ENCODE measurements around the gene MRPS17.
A peak's percentile ranks its signal among the peaks of the same experiment; 100 is the strongest.

The MRPS17 gene

DNA sequence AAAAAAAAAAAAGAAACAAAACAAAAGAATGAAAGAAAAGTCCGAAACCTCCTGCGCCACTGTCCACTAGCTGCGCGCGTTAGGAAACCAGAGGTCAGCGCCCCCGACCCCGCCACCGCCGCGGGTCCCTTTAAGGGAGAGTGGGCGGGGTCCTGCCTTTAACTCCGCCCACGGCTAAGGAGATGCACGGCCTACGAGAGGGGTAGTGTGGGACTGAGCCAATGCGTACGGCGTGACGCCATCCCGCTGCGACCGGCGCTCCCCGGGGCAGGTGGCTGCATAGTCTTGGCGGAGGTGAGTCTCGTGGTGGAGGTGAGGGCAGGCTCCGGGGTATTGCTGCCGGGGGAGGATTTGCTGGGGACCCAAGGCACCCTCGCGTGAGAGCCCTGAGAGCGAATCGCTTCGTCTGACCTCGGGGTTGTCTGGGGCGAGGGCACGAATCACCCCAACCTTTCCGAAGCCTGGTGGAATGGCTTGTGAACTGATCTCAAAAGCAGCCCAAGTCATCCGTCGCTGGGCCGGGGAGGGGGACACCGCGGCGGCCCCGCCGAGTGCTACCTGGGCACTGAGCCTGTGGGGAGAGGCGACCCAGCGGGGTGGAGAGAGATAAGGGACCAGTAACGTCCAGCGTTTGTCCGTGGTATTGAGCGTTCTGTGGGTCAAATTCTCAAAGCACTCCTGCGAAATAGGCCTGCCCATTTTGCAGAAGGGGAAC lies at the start of gene MRPS17:
Gene MRPS17, plus strand, starts transcription at position 241 of the 715 bp plus-strand sequence. CDS start 1,319 bp downstream, outside the sequence.
- peak; percentile 91 to 92 for DNase-seq

DNA sequence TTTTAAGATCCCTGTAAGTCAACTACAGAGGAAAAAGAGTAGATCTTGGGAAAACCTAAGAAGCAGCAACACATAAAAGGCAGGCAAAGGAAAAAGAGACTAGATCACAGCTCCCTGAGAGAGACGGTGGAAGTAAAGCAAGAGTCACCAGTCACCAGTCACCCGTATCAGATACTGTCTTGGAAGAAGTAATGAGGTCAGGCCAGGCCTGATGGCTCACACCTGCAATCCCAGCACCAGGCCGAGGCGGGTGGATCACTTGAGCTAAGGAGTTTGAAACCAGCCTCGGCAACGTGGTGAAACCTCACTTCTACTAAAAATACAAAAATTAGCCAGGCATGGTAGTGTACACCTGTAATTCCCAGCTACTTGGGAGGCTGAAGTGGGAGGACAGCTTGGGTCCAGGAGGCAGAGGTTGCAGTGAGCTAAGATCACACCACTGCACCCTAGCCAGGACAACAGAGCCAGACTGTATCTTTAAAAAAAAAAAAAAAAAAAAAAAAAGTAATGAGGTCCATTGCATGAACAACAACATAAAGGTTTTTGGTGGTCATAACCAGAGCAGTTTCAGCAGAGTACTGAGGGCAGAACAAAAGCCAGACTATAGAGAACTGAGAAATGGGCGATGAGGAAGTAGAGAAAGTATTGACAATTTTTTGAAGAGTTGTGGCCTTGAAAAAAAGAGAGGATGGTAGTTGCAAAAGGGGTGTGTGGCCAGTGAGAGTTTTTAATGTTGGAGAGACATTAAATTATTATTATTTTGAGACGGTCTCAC lies 47.5 kb upstream of the MRPS17 start:
- no peak for DNase-seq

DNA sequence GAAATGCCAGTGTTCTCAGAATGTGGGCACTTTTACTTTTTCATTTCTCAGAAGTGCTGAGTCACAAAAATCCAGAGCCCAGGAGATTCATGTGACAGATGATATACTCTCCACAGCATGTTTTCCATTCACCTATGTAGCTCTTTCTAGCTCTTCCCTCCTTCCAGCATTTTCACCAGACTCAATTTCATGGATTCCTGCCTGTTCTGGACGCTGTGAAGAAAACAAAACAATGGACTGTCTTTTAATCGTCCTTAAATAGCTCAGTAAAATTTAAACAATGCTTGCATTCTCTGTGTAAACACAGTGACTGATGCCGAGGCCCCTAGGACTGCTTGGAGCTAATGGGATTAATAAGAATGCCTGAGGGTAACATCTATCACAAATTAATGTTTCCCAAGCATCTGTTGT lies 38.9 kb upstream of the MRPS17 start:
- DNase-seq, result no peak

DNA sequence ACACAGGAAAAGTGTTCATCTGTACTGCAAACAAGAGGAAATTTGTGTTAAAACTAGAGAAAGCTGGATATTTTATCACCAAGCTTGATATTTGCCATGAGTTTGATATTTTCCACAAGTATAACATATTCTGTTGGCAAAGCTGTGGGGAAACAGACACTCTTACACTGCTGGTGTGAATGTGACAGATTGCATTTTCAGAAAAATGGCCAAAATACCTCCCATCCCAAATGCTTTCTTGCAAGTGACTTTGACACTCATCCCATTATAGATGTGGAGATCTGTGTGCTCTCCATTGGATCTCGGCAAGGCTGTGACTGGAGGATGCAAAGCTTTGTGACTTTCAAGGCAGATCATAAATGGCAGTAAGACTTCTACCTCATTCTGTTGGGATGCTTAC lies 33.9 kb upstream of the MRPS17 start:
- no peak for DNase-seq

DNA sequence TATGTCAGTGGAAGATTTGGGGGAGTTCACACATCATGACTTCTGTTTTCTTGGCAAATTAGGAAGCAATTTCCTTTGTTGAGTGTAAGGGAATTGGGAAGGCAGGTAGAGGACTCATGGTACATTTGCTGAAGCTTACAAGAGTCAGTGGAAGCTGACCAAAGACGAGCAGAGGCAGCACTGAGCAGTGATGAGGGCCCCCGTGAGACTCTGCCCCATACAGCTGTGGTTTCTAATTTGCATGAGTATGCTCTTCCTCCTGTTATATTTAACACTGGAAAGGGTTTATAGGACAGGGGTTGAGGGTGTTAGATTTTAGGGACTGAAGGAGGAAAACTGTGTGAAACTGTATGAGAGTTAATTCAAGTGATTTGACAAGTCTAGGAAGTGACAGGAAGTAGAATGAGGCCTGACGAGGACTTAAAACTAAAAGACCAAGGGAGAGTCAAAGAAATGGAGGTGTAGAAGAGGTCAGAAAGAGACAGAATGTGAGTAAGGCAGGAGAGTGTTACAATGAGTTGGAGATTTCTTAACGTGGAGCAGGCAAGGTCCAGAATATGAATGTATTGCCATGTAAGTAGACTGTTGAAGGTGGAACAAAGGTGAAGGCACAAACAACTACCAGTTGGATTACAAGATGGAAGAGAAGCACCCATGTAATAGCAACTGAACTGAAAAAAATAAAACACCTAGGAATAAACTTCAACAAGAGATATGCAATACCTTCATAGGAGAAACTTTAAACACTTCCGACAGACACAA lies 23.5 kb upstream of the MRPS17 start:
- DNase-seq, result no peak

DNA sequence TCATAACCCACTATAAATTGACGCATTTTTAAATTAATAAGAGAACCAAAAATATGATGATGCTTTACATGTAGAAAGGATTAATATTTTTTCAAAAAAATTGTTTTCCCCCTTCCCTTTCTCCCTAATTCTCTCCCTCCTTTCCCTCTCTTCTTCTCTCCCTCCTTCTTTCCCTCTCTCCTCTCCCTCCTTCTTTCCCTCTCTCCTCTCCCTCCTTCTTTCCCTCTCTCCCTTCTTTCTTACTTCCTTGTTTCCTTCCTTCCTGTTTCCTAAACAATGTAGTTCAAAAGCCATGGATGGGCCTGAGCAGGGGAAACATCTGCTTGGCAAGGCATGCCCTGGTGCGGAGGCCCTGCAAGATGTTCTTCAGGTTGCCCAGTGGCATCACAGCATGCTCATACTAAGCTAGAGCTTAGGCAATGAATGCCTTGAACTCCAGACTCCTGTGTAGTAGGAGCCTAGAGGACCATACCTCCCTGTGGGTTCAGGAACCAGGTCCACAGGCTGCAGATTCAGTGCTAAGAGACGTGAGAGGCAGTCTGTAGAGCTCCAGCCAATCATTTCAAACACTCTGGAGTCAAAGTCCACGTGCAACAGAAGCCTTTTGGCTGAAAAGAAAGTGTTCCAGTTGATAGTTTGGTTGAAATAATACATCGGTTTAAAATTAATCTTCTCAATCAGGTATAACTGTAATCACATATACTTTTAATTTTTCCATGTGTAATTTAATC lies 20.1 kb upstream of the MRPS17 start:
- no peak for DNase-seq

DNA sequence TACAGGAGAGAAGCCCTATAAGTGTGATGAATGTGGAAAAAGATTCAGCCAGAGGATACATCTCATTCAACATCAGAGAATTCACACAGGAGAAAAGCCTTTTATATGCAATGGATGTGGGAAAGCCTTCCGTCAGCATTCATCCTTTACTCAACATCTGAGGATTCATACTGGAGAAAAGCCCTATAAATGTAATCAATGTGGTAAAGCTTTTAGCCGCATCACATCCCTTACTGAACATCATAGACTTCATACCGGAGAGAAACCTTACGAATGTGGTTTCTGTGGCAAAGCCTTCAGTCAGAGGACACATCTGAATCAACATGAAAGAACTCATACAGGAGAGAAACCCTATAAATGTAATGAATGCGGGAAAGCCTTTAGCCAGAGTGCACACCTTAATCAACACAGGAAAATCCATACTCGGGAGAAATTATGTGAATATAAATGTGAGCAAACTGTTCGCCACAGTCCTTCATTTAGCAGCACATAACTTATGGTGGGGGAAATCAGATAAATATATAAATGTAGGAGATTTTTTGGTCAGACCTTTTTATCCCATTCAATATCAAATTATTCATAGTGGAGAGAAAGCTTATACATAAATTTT lies 12.1 kb upstream of the MRPS17 start:
- DNase-seq, result no peak

DNA sequence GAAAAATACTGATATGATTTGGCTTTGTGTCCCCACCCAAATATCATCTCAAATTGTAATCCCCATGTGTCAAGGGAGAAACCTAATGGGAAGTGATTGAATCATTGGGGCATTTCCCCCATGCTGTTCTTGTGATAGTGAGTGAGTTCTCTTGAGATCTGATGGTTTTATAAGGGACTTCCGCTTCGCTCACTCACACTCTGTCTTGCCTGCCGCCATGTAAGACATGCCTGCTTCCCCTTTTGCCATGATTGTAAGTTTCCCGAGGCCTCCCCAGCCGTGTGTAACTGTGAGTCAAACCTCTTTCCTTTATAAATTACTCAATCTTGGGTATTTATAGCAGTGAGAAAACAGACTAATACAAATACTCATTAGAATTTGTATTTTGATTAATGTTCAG lies 5.1 kb upstream of the MRPS17 start:
- DNase-seq, result no peak

DNA sequence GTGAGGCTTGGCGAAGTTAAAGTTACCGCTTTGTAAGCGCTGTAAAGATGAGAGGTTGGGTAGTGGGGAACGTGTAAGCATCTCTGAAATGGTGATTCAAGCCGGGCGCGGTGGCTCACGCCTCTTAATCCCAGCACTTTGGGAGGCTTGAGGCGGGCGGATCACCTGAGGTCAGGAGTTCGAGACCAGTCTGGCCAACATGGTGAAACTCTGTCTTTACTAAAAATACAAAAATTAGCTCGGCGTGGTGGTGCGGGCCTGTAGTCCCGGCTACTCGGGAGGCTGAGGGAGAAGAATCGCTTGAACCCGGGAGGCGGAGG lies 635 bp downstream of the MRPS17 start:
- peak in 1 of 2 donors; percentile 19 for DNase-seq

DNA sequence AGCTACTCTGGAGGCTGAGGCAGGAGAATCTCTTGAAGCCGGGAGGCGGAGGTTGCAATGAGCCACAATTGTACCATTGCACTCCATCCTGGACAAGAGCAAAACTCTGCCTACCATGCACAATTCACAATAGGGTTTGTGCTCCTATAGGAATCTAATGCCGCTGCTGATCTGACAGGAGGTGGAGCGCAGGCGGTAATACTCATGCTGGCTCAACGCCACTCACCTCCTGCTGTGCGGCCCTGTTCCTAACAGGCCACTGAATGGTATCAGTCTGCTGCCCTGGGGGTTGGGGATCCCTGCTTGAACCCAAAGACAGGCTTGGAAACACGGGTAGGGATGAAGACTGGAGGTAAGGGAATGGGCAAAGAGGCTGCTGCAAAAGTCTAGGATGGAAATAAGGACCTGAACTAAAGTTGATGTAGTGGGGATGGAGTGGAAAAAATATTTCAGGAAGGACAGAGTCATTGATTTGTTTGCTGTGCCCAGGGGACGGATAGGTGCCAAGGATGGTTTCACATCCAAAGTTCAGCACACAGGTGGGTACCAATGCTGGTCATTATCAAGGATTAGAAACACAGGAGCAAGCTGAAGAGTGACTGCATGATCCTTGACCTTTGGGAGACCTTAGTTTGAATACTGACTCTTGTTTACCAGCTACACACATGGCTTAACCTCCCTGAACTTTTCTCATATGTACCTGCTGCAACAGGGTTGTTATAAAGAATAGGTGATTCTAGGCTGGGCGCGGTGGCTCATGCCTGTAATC lies 2.2 kb downstream of the MRPS17 start:
- no peak for DNase-seq

DNA sequence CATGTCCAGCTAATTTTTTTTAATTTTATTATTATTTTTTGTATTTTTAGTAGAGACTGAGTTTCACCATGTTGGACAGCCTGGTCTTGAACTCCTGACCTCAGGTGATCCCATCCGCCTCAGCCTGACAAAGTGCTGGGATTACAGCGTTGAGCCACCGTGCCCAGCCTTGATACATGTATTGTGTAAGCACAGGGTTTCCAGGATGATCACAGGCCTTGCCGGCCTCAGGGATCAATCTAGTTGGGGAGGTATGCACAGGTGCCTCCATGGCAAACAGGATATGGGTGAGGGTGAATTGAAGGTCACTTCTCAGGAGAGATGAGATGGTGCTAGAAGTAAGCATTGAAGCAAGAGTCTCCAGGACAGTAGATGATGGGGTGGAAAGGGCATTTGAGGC lies 5.5 kb downstream of the MRPS17 start:
- no peak for DNase-seq

DNA sequence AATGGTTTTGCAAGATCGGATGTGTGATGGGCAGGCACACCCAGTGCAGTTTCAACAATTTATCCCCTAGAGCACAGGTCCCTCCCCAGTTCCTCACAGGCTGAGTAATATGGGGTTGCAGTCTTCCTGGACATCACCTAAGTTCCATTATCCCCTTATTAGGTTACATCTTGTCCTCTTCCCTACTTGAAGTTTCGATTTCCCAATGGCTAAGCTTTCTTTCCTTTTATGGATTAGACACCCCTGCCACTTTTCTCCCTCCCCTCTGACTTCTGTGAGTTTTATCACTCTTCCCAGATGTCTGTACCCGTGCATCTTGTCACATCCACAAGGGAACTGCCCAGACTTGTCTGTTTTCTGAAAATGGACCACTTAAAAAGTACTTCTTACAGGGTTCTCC lies 10.3 kb downstream of the MRPS17 start:
- no peak for DNase-seq

DNA sequence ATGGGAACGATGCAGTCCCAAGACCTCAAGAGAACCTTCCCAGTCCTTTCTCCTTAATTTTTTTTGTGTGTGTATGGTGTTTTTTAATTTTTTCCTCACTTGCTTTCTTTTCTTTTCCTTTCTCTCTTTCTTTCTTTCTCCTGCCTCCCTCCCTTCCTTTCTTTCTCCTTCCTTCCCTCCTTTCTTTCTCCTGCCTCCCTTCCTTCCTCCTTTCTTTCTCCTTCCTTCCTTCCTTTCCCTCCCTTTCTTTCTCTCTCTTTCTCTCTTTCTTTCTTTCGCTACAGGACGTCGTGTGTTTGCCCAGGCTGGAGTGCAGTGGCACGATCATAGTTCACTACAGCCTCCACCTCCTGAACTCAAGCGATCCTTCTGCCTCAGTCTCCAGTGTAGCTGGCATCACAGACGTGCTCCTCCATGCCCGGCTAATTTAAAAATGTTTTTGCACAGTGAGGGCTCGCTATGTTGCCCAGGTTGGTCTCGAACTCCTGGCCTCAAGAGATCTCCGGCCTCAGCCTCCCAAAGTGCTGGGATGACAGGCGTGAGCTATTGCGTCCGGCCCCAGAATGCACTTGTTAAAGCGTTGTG lies 12.0 kb downstream of the MRPS17 start:
- no peak for DNase-seq

DNA sequence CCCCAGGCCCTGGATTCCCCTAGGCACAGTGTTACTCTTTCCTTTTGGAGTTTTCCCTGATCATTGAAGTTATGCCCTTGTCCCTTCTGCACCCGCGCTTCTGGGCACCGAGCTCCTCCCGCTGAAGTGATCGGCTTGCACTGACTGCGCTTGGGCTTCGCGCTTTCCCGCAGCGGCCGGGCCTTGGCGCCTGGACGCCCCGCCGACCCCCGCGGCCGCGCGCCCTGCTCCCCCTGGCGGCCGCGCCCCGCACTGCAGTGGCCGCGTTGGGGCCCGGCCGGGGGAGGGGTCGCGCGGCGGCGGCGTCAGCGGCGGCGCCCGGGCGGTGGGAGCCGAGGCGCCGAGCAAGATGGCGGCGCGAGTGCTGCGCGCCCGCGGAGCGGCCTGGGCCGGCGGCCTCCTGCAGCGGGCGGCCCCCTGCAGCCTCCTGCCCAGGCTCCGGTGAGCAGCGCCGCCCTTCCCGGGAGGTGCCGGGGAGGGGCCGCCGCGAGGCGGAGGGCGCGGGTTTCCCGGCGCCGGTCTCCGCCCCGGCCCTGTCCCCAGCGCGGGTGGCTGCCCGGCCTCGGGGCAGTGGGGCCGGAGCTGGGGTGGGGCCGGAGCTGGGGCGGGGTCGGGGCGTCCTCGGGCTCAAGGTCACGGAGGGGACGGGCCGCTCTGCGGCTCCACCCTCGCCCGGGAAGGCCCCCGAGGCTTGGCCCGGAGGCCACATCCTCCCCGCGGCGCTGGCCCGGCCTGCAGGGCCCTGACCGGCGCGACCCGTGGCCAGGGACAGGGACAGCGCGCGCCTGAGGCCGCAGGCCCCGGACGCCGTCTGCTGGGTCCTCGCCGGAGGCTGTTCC lies 12.8 kb downstream of the MRPS17 start, which contains the start of gene NIPSNAP2:
Gene NIPSNAP2, plus strand, starts transcription at position 325 of the 839 bp plus-strand sequence. Its CDS starts 25 bp downstream, at position 350.
- DNase-seq, result peak; percentile 70 to 71

DNA sequence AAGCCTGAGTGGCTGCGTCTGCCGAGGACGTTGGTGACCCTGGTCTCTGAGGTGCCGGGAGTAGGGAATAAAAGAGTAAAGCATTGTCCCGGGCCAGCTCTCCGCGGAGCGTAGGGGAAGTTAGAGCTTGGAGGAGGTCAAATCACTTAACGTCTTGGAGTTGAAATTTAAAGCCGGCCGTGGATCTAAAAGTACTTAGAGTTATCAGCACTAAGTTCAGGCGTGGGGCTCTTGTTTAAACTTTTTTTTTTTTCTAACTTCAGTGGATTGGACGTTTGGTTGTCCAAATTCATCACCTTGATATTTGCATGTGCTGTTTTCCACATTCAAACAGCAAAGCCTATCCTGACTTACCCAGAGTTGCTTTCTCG lies 13.4 kb downstream of the MRPS17 start:
- no peak for DNase-seq

DNA sequence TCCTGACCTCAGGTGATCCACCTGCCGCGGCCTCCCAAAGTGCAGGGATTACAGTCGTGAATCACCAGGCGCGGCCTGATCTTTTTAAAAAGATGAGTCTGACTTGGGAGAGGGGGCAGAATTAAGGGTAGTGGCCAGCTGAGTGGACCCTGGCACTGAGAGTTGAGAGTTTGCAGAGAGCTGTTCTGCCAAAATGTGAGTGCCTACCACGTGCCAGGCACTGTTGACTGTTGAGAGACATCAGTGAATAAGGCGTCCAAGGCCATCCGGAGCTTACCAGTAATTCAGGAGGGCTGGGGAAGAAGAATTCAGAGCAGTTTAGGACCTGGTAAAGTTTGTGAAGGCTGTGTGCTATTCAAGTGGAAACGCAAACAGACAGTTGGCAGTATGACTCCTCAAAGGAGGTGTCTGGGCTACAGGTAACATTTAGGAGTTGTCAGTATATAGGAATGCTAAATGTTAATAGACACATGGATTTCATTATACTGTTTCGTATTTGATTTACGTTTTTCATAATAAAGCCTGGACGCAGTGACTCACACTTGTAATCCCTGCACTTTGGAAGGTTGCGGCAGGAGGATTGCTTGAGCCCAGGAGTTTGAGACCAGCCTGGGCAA lies 14.2 kb downstream of the MRPS17 start:
- DNase-seq, result no peak

DNA sequence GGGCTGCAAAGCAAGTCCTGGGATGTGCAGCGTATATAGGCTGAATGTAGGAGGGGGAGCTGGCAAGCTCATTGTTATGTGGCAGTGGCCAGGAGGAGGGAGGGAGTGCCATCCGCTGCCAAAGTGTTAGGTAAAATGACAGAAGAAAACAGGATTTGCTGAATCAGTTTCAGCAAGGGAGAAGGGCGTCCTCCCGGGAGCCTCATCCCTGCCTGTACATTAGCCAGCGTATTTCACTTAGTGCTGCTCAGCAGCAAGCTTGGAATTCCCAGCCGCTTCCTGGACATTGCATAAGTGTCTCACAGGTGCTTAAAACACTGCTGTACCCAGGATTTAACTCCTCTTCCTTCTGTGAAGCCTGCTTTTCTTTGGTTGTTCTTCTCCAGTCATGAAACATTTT lies 15.2 kb downstream of the MRPS17 start:
- DNase-seq, result no peak

DNA sequence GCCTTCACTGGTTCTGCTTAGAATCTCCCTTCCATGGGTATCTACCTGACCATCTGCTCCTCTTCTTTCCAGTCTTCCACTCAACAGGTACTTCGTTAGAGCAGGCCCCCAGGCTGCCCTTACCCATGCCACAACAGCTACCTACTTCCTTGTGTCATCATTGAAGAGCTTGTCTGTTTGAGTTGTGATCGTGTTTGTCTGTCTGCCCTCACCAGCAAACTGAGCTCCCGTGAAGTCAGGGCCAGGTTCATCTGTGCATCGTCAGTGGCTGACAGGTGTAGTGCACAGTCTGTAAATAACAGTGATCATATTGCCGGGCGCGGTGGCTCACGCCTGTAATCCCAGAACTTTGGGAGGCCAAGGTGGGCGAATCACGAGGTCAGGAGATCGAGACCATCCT lies 17.7 kb downstream of the MRPS17 start:
- no peak for DNase-seq

DNA sequence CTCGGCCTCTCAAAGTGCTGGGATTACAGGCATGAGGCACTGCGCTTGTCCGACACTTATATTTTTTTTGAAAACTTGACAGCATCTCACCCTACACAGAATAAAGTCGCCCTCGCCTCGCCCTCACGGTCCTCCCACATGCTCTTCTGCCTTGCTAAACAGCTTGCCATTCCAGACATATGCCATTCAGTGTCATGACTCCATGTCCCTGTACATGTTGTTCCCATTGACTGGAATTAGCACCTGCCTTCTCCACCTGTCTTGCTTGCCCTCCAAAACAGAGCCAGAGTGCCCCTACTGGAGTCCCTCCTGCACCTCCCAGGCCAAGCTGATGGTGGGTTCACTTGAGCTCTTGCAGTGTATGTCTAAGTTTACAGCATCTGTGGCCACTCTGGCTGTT lies 18.9 kb downstream of the MRPS17 start:
- no peak for DNase-seq

DNA sequence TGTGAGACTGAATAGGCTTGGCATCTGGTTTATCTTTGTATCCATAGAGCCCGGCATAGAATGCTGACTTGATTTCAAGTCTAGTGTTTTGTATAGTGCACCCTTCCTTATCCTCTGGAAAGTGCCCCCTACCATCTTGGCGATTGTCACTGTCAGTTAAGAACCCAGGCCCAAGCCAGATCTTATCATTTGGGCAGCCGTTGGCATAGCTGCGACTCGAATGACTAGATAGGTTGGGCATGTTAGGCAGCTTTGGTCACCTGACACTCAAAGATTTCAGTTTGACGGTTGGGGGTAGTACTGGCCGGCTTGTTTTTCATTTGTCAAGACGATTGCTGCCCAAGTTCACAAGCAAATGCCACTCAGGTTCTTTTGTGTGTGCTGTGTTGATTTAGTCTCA lies 19.3 kb downstream of the MRPS17 start:
- DNase-seq, result no peak

Measured in stimulated activated CD4-positive, alpha-beta T cell treated with anti-CD3 and anti-CD28 coated beads, Interleukin-2, amount 100 ng/mL, for 24 hours (primary cell).